Dermis microvascular lymphatic vessel endothelial cell (primary cell): ENCODE measurements around the gene B3GAT1. TPM values are rescaled to one million over a fixed set of nuclear protein-coding genes. Genes with fewer than 3 reads are reported as not detected.
"Not testable (repeated sequence)": the region's sequence is repeated elsewhere in the genome, so short reads cannot be mapped to it uniquely, and the experiment has no call there.

Experiments
- DNase-seq, 2 donors: peaks; one replicate each; pipeline versions ENCODE4 v3.0.0 to v3.0.0-alpha.2; 2010; ENCODE audit warnings: low read depth in 2 of 2
- total RNA-seq: library from RNA; depleted of rRNA; stranded (reverse); fragments of >200 nt; gene quantifications from 2 replicates; pipeline ENCODE4 v1.2.1, GENCODE V29; 2014

The B3GAT1 gene, protein sequence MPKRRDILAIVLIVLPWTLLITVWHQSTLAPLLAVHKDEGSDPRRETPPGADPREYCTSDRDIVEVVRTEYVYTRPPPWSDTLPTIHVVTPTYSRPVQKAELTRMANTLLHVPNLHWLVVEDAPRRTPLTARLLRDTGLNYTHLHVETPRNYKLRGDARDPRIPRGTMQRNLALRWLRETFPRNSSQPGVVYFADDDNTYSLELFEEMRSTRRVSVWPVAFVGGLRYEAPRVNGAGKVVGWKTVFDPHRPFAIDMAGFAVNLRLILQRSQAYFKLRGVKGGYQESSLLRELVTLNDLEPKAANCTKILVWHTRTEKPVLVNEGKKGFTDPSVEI
- total RNA-seq: not detected in 2 replicates

- no peak for DNase-seq
These were observed at the start of gene B3GAT1 for GRCh38 chr11:134412203-134413042. Gene B3GAT1 (minus strand): TSS chr11:134412242. CDS start chr11:134387659, 24,583 bp downstream.

GRCh38 chr11:134461621-134462020 lies 49.6 kb upstream of the B3GAT1 start:
- no peak for DNase-seq

DNA sequence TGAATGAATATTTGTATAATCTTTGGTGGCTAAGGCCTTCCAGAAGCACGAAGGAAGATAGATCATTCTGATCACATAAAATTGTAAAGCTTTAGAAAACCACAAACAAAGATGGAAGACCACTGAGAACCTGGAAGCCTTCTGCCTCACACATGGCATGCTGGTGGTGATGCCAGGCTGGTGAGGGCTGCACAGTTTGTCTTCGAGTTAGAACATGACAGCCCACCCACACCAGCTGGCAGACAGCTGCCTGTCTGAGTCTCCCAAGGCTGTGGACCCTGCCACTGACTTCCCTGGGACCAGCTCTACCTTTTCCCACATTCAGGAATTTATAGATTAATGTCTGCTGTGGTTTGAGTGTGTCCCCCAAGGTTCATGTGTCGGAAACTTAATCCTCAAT lies 48.8 kb upstream of the B3GAT1 start:
- DNase-seq: no peak

DNA sequence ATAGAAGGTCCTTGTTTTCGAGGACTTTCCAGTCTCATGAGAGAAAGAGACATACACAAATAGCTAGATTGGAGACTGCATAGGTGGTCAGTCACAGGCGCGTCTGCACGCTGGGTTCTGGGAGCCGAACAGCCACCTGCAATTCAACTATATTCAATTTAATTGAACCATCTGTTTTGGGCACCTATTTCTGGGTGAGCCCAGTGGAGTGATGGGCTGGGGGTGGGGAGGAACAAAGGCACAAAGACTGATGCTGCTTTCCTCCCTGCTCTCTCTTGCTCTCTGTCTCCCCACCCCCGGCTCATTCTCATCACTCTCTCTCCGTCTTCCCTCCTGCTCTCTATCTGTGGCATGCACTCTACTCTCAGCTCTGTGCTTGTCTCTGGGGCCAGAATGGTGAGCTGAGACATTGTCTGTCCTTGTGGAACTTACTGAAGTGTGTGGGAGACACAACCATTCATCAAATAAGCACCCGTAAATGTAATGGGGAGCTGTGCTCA lies 48.1 kb upstream of the B3GAT1 start:
- no peak for DNase-seq

DNA sequence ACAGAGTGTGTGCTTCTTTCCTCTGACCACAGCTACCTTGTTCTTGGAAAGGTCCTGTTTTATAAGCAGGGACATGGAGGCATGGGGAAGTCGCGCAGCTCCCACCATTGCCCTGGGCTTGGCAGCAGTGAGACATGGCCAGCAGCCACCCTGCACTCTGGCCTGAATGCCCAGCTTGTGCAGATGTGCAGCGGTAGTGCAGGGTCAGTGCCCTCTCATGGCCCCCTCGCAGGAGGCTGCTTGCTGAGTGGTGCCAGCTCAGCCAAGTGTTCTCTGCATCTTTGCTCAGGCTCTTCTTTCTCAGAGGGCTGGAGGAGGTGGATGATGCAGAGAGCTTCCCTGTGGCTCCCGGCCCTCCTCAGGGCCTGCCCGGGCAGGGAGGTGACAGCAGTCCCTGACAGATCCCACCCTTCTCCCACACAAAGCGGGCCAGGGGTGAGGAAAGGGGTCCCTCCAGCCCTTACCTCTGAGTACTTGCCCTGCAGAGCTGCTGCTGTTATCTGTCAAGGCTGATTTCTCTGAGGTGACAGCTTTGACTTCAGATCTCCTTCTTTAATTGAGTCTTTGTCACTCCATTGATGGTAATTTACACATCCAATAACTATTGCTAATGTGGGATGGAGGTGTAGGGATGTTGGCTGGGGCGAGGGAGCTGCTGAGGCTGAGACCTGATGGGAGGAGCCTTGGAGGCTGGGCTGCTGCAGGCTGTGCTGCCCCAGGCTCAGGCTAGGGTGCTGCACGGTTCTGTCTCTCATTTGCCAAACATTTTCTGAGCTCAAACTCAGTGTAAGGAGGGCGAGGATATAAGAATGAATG lies 47.4 kb upstream of the B3GAT1 start:
- no peak for DNase-seq

DNA sequence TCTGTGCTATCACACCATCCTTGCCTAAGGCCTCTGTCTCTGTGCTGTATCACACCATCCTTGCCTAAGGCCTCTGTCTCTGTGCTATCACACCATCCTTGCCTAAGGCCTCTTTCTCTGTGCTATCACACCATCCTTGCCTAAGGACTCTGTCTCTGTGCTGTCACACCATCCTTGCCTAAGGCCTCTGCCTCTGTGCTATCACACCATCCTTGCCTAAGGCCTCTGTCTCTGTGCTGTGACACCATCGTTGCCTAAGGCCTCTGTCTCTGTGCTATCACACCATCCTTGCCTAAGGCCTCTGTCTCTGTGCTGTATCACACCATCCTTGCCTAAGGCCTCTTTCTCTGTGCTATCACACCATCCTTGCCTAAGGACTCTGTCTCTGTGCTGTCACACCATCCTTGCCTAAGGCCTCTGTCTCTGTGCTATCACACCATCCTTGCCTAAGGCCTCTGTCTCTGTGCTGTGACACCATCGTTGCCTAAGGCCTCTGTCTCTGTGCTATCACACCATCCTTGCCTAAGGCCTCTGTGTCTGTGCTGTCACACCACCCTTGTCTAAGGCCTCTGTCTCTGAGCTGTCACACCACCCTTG lies 45.5 kb upstream of the B3GAT1 start:
- not testable (repeated sequence) for DNase-seq

DNA sequence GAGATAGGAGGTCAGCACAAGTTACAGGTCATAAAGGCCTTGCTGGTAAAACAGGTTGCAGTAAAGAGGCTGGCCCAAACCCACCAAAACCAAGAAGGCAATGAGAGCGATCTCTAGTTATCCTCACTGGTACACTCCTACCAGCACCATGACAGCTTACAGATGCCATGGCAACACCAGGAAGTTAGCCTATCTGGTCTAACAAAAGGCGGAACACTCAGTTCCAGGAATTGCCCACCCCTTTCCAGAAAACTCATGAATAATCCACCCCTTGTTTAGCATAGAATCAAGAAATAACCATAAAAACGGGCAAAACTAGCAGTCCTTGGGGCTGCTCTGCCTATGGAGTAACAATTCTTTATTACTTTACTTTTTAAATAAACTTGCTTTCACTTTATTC lies 43.5 kb upstream of the B3GAT1 start:
- no peak for DNase-seq

- no peak for DNase-seq
These were observed 42.2 kb upstream of the B3GAT1 start for GRCh38 chr11:134454146-134454690.

- no peak for DNase-seq
These were observed 41.4 kb upstream of the B3GAT1 start for GRCh38 chr11:134453441-134453840.

DNA sequence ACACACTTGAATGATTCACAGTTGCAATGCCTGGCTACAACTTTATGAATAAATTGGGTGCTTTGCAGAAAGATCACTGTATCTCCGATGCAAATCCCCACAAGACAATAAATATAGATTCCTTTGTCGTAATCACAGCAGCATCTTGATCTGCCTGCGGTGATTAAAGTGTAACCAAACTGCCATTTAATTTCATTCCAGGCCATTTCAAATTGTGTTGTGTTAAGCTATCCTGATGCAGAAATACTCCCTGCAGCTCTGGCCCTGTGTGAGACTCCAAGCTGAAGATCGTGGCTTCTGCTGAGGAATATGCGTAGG lies 40.8 kb upstream of the B3GAT1 start:
- DNase-seq: no peak

DNA sequence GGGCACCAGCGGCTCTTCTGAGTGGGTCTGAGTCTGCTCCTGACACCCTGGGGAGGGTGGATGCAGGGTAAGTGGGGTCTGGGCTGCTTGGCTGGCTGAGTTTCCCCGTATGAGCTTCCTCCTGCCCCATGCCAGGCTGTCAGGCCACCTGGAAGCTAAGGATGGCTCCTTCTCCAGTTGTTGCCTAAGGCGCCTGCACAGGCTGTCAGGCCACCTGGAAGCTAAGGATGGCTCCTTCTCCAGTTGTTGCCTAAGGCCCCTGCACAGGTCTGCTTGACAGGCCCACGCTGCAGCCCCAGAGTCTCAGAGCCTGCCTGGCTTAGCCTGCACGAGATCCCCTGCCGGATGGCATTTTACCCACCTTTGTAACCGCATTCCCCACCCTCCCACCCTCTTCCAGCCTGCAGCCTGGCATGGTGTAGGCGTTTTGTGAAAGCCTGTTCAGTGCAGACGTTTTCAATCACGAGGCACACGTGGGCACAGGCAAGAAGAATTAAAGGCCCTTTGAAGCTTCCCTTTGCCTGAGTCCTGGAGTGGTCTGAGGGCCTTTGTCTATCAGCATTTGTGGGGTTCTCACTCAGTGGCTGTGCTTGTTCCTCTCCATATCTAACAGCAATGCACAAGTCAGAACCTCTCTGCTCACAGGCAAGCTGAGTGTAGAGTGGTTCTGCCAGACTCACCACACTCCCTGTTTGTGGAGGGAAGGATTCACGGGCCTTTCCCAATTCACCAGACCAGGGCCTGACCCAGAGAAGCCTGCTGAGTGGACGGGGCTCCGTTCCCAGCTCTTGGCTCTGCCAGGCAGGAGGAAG lies 40.2 kb upstream of the B3GAT1 start:
- no peak for DNase-seq

DNA sequence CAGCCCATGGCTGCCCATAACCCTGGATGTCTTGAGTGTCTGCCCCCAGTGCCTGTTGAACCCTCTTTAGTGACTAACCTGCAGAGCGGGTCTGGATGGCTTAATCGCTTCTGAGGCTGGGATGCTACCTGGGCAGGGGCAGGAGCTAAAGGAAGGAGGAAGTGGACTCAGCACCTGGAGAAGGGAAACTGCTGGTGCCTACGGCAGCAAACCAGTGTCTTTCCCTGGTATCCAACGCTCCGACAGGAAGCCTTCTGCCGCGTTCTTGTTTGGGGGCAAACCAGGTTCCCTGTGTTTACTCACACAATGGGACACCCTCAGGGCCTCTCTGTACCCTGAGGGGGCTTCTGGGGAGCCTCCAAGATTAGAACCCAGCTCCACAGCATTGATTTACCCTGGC lies 38.1 kb upstream of the B3GAT1 start:
- DNase-seq: no peak

GRCh38 chr11:134449713-134450112 lies 37.7 kb upstream of the B3GAT1 start:
- no peak for DNase-seq

GRCh38 chr11:134449051-134449450 lies 37.0 kb upstream of the B3GAT1 start:
- DNase-seq: no peak

DNA sequence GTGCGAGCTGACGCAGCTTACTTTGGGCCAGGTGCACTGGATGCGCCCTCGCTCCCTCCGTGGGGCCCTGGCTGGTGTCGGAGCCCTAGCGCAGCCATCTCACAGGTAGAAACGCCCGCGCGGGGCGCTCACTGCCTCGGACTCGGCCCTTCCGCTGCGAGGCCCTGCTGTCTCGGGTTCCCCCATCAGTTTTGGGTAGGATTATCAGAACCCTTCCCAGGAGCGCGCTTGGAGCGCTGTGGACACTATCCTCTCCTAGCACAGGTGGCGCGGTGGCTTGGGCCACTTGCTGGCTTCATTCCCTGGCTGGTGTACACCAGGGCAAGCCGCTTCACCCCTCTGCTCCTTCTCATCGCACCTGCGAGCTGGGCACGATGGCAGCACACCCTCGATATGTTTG lies 35.7 kb upstream of the B3GAT1 start:
- DNase-seq: no peak

DNA sequence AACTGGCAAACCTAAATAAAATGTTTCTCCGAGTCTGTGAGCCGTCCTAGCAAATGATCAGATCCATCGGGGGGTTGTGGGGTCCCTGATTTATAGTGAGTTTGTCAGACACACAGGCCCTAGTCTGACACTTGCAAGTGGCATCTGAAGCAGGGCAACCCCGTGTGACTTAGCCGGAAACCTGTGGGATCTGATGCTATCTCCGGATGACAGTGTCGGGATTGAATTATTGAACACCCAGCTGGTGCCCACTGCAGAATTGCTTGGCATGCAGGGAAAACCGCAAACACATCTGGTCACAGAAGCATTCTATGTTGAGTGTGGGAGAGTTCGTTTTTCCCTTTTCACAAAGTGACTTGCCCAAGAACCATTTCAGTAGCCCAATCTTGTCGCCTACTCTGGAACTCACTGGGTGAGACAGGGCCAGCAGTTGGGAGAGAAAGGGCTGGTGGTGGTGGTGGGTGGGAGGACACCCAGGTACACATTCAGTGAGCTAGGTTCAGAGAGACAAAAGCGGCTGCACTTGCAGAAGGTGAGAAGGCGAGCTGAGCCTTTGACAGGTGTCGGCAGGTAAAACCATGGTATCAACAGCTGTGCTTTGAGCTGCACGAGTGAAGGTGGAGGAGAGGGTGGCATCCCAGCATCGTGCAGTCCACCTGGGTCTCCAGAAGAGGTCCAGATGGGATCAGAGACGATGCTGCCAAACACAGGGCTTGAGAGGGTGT lies 33.7 kb upstream of the B3GAT1 start:
- DNase-seq: no peak

DNA sequence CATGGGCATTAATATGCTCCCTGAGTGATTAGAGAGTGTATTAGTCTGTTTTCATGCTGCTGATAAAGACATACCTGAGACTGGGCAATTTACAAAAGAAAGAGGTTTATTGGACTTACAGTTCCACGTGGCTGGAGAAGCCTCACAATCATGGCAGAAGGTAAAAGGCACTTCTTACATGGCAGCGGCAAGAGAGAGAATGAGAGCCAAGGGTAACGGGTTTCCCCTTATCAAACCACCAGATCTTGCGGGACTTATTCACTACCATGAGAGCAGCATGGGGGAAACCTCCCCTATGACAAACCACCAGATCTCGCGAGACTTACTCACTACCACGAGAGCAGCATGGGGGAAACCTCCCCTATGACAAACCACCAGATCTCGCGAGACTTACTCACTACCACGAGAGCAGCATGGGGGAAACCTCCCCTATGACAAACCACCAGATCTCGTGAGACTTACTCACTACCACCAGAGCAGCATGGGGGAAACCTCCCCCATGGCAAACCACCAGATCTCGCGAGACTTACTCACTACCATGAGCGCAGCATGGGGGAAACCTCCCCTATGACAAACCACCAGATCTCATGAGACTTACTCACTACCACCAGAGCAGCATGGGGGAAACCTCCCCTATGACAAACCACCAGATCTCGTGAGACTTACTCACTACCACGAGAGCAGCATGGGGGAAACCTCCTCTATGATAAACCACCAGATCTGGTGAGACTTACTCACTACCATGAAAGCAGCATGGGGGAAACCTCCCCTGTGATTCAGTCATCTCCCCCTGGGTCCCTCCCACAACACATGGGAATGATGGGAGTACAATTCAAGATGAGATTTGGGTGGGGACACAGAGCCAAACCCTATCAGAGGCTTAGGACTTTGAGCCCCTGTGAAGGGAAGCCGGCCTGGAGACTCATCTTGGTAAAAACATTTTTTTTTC lies 32.4 kb upstream of the B3GAT1 start:
- not testable (repeated sequence) for DNase-seq

DNA sequence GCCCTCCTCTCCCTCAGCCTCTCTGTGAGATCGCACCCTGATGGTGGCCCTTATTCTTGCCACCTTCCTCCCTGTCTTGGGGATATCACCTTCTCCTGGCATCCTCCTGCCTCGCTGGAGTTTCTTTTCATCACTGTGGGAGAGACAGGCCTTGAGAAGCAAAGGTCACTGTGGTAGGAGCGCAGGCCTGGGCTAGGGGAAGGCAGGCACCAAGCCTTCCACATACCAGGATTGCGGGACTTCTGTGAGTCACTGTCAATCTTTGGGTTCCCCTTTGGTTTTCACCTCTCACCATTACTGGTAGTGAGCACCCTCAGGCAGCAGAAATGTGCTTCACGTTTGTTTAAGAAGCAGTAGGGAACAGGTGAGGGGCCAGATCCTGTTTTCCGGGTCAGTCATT lies 31.2 kb upstream of the B3GAT1 start:
- DNase-seq: no peak

- DNase-seq: no peak
These were observed 30.2 kb upstream of the B3GAT1 start for GRCh38 chr11:134442246-134442645.
